SH-SY5Y (cell line): ENCODE data around the gene SLC25A33.

Experiments used
- GATA2 ChIP-seq: IDR thresholded peaks from 2 replicates; pipeline ENCODE4 v1.6.1; 2011; ENCODE audit warnings: mild to moderate bottlenecking, low read depth, low read length
- GATA3 ChIP-seq: IDR thresholded peaks from 2 replicates; pipeline ENCODE4 v1.6.1; 2011; ENCODE audit warnings: low read depth, mild to moderate bottlenecking, low read length, moderate library complexity

The SLC25A33 gene

DNA sequence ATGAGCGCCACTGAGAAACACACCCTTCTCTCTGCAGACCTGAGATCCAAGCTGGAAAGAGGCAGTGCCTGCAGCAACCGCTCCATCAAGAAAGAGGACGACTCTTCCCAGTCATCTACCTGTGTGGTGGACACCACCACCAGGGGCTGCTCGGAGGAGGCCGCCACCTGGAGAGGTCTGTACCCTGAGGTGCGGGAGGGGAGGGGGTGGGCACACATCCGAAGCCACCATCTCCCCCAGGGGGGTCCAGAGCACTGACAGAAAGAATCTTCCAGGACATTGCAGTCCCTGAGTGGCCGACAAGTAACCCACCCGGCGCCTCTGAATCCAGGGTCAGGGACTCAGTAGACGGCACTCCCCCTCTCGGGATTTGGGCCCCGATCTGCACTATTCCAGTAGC is 72.5 kb downstream of the SLC25A33 start:
- no peak for TF ChIP-seq GATA2
- TF ChIP-seq GATA3, result no peak

DNA sequence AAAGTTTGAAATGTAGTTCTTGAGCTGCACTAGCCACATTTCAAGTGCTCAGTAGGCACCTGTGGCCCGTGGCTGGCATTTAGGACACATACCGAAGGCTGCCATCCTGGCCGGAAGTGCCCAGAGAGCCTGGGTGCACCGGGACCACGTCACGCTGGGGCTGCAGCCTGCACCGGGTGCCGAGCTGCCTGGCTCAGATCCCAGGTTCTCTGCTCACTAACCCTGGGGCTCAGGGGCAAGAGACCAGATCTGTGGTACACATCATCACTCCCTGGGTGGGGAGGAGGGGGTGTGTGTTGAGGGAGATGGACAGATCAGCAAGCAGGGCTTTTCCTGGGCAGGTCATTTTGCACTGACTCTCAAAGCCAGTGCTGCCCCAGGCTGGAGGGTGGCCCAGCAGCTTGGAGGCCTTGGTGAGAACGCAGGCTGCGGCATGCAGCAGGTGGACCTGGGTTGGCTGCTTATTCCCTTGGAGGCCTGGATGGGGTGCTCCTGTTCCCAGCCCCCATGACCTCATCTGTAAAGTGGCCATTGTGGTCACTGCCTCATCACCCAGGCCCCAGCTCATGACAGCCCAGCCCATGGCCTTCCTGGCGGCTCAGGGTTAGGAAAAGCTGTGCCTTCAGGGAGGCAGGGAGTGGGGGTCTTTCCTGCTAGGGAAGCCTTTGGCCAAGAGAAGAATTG is 73.0 kb downstream of the SLC25A33 start:
- TF ChIP-seq GATA3, result no peak
- TF ChIP-seq GATA2, result peak; percentile 33; the same call in 1 of the 2 replicates

DNA sequence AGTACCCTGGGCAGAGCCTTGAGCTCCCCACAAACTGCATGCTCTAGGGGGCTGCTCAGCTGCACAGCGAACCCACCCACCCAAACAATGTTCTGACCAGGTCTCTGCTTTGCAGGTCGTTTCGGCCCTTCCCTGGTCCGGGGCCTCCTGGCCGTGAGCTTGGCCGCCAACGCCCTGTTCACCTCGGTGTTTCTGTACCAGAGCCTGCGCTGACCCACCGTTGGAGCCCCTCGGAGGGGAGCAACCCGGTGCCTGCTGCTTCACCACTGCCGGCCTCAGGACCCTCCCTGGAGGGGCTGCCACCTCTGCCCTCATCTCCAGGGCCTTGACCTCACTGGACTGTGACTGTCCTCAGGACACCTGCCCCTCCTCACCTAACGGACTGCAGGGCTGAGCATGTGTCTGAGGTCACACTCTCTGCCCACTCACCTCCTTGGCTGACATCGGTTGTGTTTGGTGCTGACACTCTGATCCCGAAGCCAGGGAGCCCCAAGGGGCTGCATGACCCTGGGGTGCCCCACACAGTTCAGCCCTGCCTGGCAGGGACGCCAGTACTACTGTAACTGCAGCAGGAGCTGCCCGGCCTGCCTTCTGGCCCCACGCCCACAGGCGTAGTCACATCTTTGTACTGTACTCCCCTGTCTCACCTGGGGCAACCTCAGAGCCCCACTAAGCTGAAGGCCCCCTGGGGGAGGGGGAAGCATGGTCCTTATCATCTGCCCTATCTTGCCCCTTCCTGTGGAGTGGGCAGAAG is 73.8 kb downstream of the SLC25A33 start:
- TF ChIP-seq GATA2, result 0 out of 2 replicates have a peak, but pooled peaks have one; percentile 24
- no peak for TF ChIP-seq GATA3

DNA sequence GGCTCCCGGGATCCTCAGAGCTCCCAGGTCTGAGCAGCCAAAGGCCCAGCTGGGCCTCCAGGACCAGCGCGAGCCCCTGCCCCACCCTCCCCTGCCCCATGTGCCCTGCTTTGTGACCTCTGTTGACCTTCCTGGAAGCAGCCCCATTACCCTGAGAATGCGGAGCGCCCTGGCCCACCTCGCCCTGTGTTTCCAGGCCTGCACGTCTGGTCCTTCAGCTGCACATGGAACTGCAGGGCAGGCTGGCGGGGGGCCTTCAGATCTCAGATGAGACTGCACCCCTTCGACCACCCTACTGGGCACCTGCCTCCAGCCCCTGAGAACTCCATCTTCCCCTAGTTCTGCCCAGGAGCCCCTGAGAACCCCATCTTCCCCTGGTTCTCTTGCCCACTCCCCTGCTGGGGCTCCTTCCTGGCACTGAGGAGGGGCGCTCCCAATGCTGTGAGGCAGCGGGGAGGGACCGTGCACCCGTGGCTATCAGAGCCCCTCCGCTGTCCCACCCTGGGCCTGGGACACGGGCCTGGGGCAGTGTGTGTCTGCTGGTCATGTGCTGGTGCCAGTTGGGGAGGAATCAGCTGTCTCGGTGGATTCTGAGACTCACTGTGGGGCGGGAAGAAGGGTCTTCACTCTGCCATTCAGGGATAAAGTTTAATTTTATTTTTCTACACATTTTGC is 74.5 kb downstream of the SLC25A33 start:
- TF ChIP-seq GATA2 (no peak), GATA3 (no peak)

DNA sequence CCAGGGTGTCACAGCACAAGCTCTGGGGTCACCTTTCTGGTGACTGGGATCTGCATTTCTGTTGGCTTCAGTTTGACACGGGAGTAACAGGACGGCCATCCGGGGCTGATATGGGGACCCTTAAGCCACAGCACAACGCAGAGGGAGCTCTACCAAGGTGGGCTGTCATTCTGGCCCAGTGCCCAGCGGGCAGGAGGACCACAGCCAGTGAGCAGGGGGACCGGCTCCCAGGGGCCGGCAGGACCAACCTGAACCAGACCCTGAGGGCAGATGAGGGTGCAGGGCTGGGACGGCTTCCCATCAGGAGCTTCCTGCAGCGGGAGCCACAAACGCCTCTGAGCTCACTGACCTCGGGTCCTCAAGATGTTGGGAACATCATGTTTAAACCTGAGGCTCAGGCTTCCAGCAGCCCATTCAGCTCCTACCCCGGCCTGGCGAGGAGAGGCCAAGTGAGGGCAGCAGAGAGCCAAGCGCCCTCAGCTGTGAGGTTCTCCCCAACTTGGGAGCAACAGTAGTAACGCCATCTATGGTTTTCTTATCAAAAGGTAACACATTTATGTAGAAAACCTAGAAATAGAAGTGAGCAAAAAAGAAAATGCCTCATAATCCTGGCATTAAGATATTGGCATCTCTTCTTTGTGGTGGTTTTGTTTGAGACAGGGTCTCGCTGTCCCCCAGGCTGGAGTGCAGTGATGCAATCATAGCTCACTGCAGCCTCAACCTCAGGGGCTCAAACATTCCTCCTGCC is 76.2 kb downstream of the SLC25A33 start:
- TF ChIP-seq GATA2, result no peak
- TF ChIP-seq GATA3, result no peak

- TF ChIP-seq GATA2 (no peak), GATA3 (no peak)
Measured at GRCh38 chr1:9618909-9619679, 79.8 kb downstream of the SLC25A33 start.

GRCh38 chr1:9621032-9621431 is 81.8 kb downstream of the SLC25A33 start:
- TF ChIP-seq GATA3 (no peak), GATA2 (no peak)

DNA sequence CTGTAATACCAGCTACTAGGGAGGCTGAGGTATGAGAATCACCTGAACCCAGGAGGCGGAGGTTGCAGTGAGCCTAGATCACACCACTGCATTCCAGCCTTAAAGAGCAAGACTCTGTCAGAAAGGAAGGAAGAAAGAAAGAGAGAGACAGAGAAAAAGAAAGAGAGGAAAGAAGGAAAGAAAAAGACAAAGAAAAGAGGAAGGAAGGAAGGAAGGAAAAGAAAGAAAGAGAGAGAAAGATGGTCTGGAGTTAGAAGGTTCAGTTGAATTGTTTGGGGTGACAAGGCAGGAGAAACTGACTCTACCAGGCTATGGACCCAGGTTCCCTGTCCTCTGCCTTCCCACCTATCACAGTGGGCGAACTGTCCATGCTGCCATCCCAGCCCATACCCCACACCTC is 84.8 kb downstream of the SLC25A33 start:
- no peak for TF ChIP-seq GATA3

DNA sequence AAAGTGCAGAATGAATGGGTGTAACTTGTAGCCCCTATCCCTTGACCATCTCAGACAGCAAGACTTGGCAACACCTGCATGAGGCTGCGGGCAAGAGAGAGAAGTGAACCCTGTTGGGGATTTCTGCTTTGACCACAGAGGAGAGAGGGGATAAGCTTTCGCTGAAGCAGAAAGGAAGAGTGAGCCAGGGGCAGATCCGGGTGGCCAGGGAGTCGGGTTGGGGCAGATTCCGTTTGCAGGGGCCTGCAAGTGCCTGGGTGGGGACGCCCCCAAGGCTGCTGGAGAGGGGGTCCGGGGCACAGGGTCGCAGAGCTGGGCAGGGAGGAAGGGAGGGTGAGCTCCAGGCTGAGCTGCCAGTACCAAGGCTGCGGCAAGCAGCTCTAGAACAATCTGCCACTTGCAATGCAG is 86.9 kb downstream of the SLC25A33 start:
- TF ChIP-seq GATA2, result no peak
- TF ChIP-seq GATA3, result no peak

GRCh38 chr1:9628541-9629444 is 89.5 kb downstream of the SLC25A33 start:
- no peak for TF ChIP-seq GATA2
- TF ChIP-seq GATA3, result no peak

GRCh38 chr1:9629445-9630201 is 90.4 kb downstream of the SLC25A33 start:
- TF ChIP-seq GATA2 (no peak), GATA3 (no peak)

DNA sequence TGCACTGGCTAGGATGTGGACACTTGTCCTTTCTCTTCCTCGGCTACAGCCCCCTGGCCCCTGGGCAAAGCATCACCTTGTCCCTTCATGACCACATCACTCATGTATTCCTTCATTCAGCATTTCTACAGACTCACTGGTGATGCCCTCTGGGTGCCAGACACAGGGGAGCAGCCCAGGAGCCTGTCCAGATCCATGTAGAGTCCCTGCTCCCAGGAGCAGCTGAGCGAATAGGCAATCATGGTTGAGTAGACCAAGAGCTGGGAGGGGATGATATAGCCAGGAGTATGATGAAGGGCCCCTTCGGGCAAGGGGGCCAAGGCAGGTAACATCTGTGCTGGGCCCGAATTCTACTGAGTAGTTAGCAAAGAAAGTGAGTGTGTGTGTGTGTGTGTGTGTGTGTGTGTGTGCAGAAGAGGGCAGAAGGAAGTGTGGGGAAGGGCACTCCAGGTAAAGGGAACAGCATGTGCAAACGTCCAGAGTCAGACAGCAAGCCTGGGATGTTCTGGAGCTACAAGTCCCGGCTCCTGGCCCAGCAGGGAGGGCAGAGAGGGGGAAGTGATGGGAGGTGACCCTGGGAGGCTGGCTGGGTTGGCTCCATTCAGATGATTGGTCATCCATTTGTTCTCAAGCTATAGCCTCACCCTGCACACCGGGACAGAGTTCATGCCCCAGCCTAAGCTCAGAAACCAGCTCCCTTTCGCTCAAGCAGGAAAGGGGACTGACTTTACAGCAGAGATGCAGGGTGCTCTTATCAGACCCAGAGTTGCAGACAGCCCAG is 91.3 kb downstream of the SLC25A33 start:
- no peak for TF ChIP-seq GATA2
- TF ChIP-seq GATA3, result no peak
